Esophagus muscularis mucosa (tissue), 4 donors: ENCODE measurements around the gene CHSY3.

Experiments used
- CTCF ChIP-seq, 3 experiments: fragments of 200-600 bp in 2 of 3; fragments of 450-650 bp in 1 of 3; sonication (generic) in 2 of 3; IDR thresholded peaks; one replicate each; pipeline ENCODE4 v1.5.1; 2017 to 2019; ENCODE audit warnings: antibody characterized with exemption in 3 of 3, mild to moderate bottlenecking in 2 of 3, moderate library complexity in 1 of 3
- EP300 ChIP-seq: sonication (generic); formaldehyde crosslinking; IDR thresholded peaks from one replicate; pipeline ENCODE4 v1.6.1; 2017; ENCODE audit warnings: antibody characterized with exemption
- POLR2A ChIP-seq: fragments of 450-650 bp; IDR thresholded peaks from one replicate; pipeline ENCODE4 v1.6.1; 2017; ENCODE audit warnings: antibody characterized with exemption, moderate library complexity, mild to moderate bottlenecking, low read depth
- POLR2AphosphoS5 ChIP-seq, 2 donors: sonication (generic); formaldehyde crosslinking; IDR thresholded peaks; one replicate each; pipeline ENCODE4 v1.6.1; 2017; ENCODE audit warnings: antibody characterized with exemption in 2 of 2

GRCh38 chr5:130025511-130025910, 121.2 kb downstream of the CHSY3 start:
- TF ChIP-seq CTCF (IDR thresholded peaks at IDR 0.05): no peak
- no peak for TF ChIP-seq POLR2A
- TF ChIP-seq POLR2AphosphoS5 (IDR thresholded peaks at IDR 0.05): no peak
- TF ChIP-seq EP300: no peak
